Neuron (in vitro differentiated cells): Measurements from ENCODE around the gene PSME2.
"Not testable (repeated sequence)": the region's sequence is repeated elsewhere in the genome, so short reads cannot be mapped to it uniquely, and the experiment has no call there.

ENCODE experiments used
- H2AFZ ChIP-seq: one replicate; pipeline ENCODE4 v1.6.1; 2013; ENCODE audit warnings: low read depth, mild to moderate bottlenecking, inconsistent platforms, low read length, moderate library complexity
- H3K27me3 ChIP-seq: one replicate; pipeline ENCODE4 v1.6.1; 2013; ENCODE audit warnings: low read length; ENCODE audit not compliant: insufficient read depth
- H3K36me3 ChIP-seq: one replicate; pipeline ENCODE4 v1.6.1; 2013; ENCODE audit warnings: low read length; ENCODE audit not compliant: insufficient read depth
- H3K4me1 ChIP-seq: one replicate; pipeline ENCODE4 v1.6.1; 2013; ENCODE audit warnings: low read length; ENCODE audit not compliant: insufficient read depth
- H3K4me3 ChIP-seq: 2 replicates; pipeline ENCODE4 v1.5.1; 2013; ENCODE audit warnings: mild to moderate bottlenecking, low read length, moderate library complexity
- H3K9me3 ChIP-seq: one replicate; pipeline ENCODE4 v1.6.1; 2013; ENCODE audit warnings: low read length

PSME2 gene

DNA sequence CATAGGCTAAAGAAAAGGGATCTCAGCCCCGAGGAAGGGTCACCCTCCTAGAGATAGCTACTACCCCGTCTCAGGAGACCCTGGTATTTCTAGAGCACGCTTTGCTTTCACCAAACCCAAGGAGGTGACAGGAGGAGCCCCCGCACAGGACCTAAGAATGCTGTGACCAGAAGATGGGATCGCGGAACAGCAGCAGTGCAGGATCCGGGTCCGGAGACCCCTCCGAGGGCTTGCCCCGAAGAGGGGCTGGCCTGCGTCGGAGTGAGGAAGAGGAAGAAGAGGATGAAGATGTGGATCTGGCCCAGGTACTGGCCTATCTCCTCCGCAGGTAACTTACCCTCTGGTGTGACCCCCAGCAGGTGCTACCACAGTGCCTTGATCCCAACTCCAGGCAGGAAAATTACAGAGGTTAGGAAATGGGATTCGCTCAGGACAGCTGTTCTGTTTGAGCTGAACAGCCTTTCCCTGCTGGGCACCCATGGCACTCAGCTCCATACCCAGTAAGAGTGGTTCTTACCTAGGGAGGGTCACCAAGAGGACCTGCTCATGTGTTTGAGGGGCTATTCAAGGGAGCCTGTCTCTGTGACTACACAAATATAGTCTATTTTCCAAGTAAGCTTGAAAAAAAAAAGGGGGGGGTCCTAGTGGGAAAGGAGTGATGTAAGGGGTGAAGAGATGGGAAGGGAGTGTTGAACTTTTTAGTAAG, 30.8 kb downstream of the PSME2 start:
- no peaks in the 10 kb centered on the region for H3K27me3 ChIP-seq

DNA sequence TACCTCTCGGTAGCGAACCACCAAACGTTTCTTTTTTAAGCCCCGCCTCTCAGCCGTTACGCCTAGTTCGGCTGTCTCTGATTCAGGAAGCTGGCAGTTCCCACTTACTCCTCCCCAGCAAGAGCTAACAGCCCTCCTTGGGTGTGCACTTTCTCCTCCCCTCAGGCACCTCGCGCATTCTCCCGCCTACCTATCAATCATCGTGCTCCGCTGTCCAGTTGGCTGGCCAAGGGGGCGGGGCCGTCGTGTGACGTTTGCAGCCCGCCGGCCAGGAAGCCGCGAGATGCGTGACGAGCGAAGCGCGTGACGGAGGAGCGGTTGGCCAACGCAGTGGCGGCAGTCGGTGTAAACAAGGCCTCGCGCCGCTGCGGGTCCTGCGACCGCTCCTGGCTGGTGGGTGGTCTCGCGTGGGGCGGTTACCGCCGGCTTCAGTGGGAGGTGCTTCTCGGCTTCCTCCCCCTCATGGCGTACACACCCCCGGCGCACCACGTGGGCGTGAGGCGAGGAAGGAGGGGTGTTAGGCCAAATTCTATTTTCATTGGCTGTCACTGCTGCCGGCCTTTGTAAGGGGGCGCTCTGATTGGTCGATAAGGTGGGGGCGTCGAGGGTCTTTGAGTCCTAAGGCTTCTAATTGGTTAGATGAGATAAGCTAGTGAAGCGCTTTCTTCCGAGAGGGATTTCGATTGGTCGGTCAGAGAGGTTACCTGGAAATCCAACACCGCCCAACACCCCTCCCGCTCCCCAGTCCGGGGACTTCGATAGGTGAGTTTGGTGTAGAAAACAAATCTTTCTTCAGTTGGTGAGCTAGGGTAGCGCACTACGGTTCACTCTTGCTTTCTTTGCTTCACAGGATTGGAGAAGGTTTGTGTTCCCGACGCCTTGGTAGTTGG, 31.6 kb downstream of the PSME2 start, which contains the start of the genes DCAF11 and NRL:
DCAF11 (plus strand) TSS at position 246 of the 890 bp plus-strand sequence. CDS start 818 bp downstream, outside the sequence.
NRL (minus strand) TSS at position 418 of the 890 bp plus-strand sequence. CDS start 32,101 bp downstream, outside the sequence.
- Histone ChIP-seq H2AFZ (peak within 1 kb of the TSS; percentile 81), H3K27me3 (no peaks in the 10 kb centered on the region), H3K36me3 (peaks cover 24% of the 10 kb centered on the region), H3K4me1 (peaks cover 9% of the 10 kb centered on the region), H3K4me3 (peak within 1 kb of the TSS; percentile 84), H3K9me3 (no peaks in the 10 kb centered on the region)

More for the DNA sequence above, 30.8 kb downstream of the PSME2 start:
- Histone ChIP-seq H3K9me3 (no peaks in the 10 kb centered on the region), H3K4me1 (peaks cover 9% of the 10 kb centered on the region), H3K4me3 (peak overlapping the region; percentile 84), H3K36me3 (peaks cover 28% of the 10 kb centered on the region), H2AFZ (peak overlapping the region; percentile 81)

DNA sequence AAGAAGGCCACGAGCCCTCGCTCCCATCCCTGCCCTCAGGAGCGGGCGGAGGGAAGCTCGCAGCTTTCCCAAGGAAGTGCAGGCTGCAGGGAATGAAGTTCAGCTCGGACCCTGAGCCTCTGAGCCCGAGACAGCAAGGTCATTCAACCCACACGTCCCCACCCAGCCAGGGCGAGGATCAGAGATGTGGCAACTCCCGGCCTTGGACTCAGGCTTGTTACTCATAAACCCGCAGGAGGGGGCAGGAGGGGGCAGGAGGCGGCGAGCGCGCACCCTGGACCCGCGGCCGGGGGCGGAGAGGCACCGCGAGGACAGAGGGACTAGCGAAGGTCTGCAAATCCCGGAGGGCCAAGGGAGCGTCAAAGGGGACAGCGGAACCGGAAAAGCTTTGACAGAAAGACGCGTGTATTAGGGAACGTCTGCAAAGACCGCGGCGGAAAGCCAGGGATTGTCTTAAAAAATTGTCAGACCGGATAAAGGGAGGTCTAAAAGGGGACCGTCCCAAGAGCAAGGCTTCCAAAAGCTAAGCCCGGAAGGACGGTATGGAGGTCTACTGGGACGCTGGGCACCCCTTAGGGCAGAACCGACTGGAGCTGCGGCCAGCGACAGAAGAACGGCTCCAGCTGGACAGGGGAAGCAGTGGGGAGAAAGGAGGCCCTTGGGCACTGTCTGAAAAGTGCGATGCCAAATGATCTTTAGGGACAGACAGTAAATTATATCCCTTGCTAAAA, 32.4 kb downstream of the PSME2 start:
- Histone ChIP-seq H2AFZ (peak overlapping the region; percentile 81), H3K4me3 (peak overlapping the region; percentile 84), H3K36me3 (peaks cover 16% of the 10 kb centered on the region), H3K9me3 (no peaks in the 10 kb centered on the region), H3K27me3 (no peaks in the 10 kb centered on the region), H3K4me1 (peaks cover 9% of the 10 kb centered on the region)

DNA sequence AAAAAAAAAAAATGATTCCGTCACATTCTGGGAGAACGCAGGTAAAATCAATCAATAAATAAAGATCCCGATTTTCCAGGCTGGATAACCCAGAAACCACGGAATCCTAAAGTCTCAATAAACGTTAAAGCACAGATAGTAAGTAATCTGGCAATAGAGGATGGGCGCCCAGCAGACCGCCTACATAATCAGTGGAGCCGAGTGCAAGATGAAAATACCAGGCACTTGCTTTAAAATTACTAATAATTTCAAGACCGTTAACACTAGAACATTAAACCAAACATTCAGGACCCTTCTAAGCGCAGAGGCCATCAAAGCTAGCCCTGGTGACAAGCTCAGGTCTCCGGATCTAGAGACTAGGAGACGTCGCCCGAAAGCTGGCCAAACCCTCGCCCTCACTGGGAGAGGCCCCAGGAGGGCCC, 33.0 kb downstream of the PSME2 start:
- H2AFZ ChIP-seq = peak overlapping the region; percentile 81
- H3K9me3 ChIP-seq = no peaks in the 10 kb centered on the region
- peaks cover 10% of the 10 kb centered on the region for H3K36me3 ChIP-seq
- peaks cover 9% of the 10 kb centered on the region for H3K4me1 ChIP-seq
- H3K27me3 ChIP-seq = no peaks in the 10 kb centered on the region
- H3K4me3 ChIP-seq = peak overlapping the region; percentile 84

DNA sequence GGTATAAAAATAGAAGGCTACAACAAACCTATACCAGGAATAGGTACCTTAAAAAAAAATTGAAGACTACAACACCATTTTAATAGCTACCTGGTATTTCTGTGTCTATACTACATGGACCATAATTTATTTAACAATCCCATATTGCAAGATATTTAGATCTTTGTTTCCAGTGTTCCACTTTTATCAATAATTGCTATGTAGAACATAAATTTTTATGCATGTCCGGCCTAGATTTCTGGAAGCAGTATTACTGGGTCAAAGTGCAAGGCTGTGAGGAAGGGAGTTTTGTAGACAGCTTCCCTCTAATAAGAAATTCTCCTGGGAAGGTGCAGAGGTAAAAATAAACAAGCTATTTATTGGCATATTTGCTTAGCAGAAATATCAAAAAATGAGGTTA, 35.9 kb downstream of the PSME2 start:
- Histone ChIP-seq H3K4me1 (peaks cover 1% of the 10 kb centered on the region), H2AFZ (no peak overlapping the region), H3K36me3 (no peaks in the 10 kb centered on the region), H3K4me3 (no peak overlapping the region), H3K9me3 (no peaks in the 10 kb centered on the region), H3K27me3 (no peaks in the 10 kb centered on the region)

DNA sequence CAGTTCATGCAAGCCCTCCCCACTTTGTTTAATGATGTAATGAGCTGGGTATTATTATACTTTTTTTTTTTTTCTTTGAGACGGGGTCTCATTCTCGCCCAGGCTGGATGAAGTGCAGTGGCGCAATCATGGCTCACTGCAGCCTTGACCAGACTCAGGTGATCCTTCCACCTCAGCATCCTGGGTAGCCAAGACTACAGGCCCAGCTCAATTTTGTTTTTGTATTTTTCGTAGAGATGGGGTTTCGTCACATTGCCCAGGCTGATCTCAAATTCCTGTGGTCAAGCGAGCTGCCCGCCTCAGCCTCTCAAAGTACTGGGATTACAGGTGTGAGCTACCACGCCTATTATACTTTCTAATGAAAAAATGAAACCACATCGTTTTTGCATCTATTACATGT, 36.4 kb downstream of the PSME2 start:
- no peaks in the 10 kb centered on the region for H3K27me3 ChIP-seq
- no peaks in the 10 kb centered on the region for H3K9me3 ChIP-seq
- H3K4me1 ChIP-seq = no peaks in the 10 kb centered on the region
- H3K4me3 ChIP-seq = no peak overlapping the region
- no peak overlapping the region for H2AFZ ChIP-seq
- H3K36me3 ChIP-seq = no peaks in the 10 kb centered on the region

DNA sequence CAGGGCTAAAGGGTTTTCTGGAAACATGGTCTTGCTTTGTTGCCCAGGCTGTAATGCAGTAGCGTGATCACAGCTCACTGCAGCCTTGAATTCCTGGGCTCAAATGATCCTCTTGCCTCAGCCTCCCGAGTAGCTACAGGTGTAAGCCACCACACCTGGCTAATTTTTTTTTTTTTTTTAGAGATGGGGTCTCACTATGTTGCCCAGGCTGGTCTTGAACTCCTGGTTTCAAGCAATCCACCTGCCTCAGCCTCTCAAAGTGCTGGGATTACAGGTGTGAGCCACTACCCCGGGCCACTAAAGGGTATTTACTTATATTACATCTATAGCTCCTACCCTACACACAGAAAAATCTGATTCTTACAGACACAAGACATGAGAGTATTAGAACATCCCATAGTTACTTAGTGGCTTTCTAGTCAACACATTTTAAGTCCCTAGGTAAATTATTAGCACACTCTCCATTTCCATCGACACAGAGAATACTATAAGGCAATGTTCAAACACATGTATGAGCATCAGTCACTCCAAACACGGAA, 38.0 kb downstream of the PSME2 start:
- Histone ChIP-seq H3K4me1 (no peaks in the 10 kb centered on the region), H2AFZ (no peak overlapping the region), H3K27me3 (no peaks in the 10 kb centered on the region), H3K9me3 (no peaks in the 10 kb centered on the region), H3K4me3 (no peak overlapping the region), H3K36me3 (no peaks in the 10 kb centered on the region)

DNA sequence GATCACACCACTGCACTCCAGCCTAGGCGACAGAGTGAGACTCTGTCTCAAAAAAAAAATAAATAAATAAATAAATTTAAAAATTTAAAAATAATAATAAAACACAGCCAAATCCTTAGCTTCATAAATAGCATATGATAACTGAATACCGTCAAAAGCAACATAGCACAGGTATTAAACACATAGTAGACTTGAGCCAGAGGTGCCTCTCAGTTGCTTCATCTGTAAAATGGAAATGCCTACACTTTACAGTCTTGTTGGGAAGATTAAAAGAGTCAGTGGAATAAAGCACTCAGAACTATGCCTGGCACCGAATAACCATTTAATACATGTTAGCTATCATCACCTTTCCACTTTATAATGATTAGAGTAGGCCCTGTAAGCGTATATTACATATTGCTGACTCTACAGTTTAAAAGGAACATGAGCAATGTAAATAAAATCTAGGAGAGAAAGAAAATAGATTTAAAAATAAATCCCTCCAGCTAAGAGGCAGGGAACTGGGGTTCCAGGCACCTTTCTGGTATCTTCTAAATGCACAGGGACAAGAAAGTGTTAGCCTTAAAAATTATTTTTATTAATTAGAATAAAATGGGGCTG, 39.6 kb downstream of the PSME2 start:
- Histone ChIP-seq H2AFZ (no peak overlapping the region), H3K4me3 (no peak overlapping the region), H3K27me3 (no peaks in the 10 kb centered on the region), H3K4me1 (no peaks in the 10 kb centered on the region), H3K36me3 (no peaks in the 10 kb centered on the region), H3K9me3 (no peaks in the 10 kb centered on the region)

DNA sequence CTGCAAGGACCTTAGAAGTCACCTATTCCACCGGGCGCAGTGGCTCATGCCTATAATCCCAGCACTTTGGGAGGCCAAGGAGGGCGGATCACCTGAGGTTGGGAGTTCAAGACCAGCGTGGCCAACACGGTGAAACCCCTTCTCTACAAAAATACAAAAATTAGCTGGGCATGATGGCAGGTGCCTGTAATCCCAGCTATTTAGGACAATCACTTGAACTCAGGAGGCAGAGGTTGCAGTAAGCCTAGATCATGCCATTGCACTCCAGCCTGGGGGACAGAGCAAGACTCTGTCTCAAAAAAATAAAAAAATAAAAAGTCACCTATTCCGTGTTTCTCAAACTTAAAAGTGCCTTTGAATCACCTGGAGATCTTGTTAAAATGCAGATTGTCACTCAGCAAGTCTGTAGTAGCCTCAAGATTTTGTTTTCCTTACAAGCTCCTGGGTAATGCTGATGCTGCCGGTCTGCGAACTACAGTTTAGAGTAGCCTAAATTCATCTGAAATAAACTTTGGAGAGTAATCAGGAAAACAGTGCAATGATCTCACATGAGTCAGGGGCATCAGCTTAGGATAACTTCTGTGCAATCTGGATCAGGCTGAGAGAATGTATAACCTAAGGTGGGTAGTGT, 40.7 kb downstream of the PSME2 start:
- H3K4me3 ChIP-seq, H3K27me3 ChIP-seq, H3K9me3 ChIP-seq, H3K4me1 ChIP-seq, H2AFZ ChIP-seq, H3K36me3 ChIP-seq: not testable (repeated sequence)

DNA sequence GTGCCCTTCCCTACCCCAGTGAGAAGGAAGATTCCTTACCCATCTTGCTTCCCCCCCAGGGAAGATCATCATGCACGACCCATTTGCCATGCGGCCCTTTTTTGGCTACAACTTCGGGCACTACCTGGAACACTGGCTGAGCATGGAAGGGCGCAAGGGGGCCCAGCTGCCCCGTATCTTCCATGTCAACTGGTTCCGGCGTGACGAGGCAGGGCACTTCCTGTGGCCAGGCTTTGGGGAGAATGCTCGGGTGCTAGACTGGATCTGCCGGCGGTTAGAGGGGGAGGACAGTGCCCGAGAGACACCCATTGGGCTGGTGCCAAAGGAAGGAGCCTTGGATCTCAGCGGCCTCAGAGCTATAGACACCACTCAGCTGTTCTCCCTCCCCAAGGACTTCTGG, 43.0 kb downstream of the PSME2 start:
- Histone ChIP-seq H3K9me3 (no peaks in the 10 kb centered on the region), H2AFZ (no peak overlapping the region), H3K4me3 (no peak overlapping the region), H3K36me3 (no peaks in the 10 kb centered on the region), H3K4me1 (no peaks in the 10 kb centered on the region), H3K27me3 (peaks cover 2% of the 10 kb centered on the region)

DNA sequence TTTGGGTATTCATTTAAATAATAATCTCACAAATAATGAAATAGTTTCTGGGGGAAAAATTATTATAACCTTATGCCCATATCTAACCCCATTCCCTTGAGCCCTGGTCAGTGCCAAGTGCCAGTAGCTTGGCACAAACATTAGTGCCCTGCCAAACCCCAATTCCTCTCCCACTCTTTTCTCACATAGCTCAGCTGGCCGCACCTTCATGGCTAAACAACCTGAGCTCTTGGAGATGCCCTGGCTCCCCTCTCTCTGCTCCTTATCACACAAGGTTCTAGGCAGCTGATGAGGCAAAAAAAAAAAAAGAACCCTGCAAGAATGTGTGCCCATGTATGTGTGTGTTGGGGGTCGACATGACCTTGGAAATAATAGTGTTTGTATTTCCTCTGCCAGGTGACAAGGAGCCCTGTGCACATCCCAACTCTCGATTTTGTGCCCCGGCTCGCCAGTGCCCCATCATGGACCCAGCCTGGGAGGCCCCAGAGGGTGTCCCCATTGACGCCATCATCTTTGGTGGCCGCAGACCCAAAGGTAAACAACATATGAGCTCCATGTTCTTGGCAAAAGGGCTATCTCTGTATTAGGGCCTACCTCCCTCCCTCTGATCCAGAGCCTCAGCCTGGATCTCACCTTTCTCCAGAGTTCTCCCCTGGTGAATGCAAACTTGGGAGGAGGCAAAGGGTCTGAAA, 43.9 kb downstream of the PSME2 start:
- no peaks in the 10 kb centered on the region for H3K4me1 ChIP-seq
- no peak overlapping the region for H3K4me3 ChIP-seq
- H3K36me3 ChIP-seq = no peaks in the 10 kb centered on the region
- H2AFZ ChIP-seq = no peak overlapping the region
- peaks cover 2% of the 10 kb centered on the region for H3K27me3 ChIP-seq
- no peaks in the 10 kb centered on the region for H3K9me3 ChIP-seq
